Measurements from ENCODE around the gene FOXJ2.
"Not testable (repeated sequence)": the region's sequence is repeated elsewhere in the genome, so short reads cannot be mapped to it uniquely, and the experiment has no call there.

FOXJ2 gene

DNA sequence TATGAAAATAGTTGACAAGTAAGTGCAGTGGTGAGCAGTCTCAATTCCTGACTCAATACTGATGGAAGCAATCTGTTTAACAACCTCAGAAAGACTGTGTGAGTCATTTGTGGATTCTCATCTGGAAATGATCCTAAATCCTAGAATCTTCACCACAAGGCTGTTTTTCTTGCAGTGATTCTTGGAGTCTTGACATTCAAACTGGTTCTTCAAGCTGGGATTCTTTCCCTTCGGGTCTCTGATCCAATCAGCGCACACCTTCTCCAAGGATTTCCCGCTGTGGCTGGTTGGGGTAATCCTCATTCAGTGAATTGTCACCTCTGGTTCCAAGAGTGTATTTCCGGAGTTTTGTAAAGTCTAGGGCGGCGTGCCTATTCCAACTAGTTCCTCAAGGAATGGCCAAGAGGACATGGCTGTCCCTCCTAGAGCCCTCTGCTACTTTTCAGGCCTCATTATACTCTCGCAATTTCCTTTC is 37.7 kb upstream of the FOXJ2 start:
- peak; percentile 91 for DNase-seq (ENCODE audit: low read depth)
- H3K4me3 ChIP-seq (ENCODE audit: control insufficient read depth, low read depth, low read length), result no peak overlapping the region; the same call in 1 of the 2 replicates
- TF ChIP-seq, protein P1, sequence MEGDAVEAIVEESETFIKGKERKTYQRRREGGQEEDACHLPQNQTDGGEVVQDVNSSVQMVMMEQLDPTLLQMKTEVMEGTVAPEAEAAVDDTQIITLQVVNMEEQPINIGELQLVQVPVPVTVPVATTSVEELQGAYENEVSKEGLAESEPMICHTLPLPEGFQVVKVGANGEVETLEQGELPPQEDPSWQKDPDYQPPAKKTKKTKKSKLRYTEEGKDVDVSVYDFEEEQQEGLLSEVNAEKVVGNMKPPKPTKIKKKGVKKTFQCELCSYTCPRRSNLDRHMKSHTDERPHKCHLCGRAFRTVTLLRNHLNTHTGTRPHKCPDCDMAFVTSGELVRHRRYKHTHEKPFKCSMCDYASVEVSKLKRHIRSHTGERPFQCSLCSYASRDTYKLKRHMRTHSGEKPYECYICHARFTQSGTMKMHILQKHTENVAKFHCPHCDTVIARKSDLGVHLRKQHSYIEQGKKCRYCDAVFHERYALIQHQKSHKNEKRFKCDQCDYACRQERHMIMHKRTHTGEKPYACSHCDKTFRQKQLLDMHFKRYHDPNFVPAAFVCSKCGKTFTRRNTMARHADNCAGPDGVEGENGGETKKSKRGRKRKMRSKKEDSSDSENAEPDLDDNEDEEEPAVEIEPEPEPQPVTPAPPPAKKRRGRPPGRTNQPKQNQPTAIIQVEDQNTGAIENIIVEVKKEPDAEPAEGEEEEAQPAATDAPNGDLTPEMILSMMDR (IDR thresholded peaks at IDR 0.05; ENCODE audit: control insufficient read depth, insufficient read depth, low read depth, low read length, missing control alignments), result no peak

DNA sequence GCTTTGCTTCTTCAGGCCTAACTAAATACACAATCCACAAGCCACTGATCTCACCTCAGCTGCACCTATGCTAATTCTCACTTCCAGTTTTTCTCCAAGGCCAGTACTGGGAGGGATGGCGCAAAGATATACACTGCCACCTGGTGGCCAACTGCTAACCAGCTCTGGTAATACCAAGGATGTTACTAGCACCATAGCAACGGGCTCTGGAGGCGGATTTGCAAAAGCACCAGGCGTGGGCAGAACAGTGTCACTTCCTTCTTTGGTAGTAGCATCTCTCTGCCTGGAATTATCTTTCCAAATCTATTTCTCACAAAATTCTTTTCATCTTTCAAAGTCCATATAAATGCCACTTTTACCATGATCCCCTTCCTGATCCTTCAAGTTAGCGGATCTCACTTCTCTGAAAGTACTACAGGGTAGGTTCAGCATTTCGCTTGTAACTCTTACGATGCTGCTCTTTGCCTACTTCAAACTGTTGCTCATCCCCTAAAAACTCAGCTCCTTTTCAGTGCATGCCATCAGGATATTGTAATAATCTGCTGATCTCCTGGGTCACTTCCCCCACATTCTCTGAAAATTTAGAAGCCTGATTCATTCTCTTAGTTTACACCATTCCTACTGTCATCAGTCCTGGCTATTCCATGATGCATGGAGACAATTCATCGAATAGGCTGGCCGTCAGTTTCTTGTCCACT is 37.1 kb upstream of the FOXJ2 start:
- H3K4me3 ChIP-seq (ENCODE audit: control insufficient read depth, low read depth, low read length), result no peak overlapping the region
- TF ChIP-seq, protein P1 (IDR thresholded peaks at IDR 0.05; ENCODE audit: control insufficient read depth, insufficient read depth, low read depth, low read length, missing control alignments), result peak; percentile 71
- peak; percentile 75 for DNase-seq (ENCODE audit: low read depth)

DNA sequence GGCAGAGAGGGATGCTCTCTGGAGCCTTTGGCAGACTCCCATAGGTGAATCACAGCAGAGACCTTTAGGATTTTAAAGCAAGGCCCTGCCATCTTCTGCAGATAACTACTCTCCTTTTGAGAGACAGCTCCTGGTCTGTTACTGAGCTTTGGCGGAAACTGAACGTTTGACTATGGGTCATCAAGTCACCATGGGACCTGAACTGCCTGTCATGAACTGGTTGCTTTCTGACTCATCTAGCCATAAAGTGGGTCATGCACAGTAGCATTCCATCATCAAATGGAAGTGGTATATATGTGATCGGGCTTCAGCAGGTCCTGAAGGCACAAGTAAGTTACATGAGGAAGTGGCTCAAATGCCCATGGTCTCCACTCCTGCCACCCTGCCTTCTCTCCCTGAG is 31.7 kb upstream of the FOXJ2 start:
- DNase-seq (ENCODE audit: low read depth); H3K4me3 ChIP-seq (ENCODE audit: control insufficient read depth, low read depth, low read length): not testable (repeated sequence)

DNA sequence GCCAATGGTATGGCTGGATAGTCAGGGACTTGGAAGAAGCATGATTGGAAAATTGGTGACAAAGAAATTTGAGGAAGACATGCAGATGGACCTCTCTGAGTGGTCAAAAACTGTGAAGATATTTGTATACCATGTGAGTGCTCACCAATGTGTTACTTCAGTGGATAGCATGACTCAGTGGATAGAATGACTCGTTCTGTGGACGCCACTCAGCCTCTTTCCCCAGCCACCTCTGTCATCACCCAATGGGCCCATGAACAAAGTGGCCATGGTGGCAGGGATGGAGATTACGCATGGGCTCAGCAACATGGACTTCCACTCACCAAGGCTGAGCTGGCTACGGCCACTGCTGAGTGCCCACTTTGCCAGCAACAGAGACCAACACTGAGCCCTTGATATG is 31.0 kb upstream of the FOXJ2 start:
- not testable (repeated sequence) for H3K4me3 ChIP-seq (ENCODE audit: control insufficient read depth, low read depth, low read length); DNase-seq (ENCODE audit: low read depth)

DNA sequence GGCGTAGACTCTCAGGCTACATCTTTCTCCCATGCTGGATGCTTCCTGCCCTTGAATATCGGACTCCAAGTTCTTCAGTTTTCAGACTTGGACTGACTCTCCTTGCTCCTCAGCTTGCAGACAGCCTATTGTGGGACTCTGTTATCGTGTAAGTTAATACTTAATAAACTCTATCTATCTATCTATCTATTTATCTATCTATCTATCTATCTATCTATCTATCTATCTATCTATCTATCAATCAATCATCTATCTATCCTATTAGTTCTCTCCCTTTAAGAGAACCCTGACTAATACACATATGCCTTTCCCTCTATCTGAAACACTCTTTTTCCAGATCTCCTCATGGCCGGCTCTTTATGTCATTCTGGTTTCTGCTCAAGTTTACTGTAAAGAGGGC is 27.6 kb upstream of the FOXJ2 start:
- H3K4me3 ChIP-seq (ENCODE audit: control insufficient read depth, low read depth, low read length); DNase-seq (ENCODE audit: low read depth): not testable (repeated sequence)

DNA sequence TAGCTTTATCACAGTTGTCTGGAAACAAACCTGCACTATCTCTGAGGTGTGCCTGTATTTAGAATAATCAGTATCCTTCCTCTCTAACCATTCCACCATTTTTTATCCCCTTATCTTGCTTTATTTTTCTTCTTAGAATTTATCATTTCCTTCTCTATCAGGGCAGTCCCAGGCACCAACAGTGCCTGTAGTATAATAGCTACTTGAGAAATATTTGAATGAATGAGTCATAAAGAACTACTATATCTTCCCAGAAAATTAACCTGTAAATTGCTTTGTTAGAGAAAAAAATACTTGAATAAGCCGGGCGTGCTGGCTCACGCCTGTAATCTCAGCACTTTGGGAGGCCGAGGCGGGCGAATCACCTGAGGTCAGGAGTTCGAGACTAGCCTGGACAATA is 21.2 kb upstream of the FOXJ2 start:
- TF ChIP-seq, protein P1 (IDR thresholded peaks at IDR 0.05; ENCODE audit: control insufficient read depth, insufficient read depth, low read depth, low read length, missing control alignments), result no peak
- DNase-seq (ENCODE audit: low read depth), result no peak
- no peak overlapping the region for H3K4me3 ChIP-seq (ENCODE audit: control insufficient read depth, low read depth, low read length)

DNA sequence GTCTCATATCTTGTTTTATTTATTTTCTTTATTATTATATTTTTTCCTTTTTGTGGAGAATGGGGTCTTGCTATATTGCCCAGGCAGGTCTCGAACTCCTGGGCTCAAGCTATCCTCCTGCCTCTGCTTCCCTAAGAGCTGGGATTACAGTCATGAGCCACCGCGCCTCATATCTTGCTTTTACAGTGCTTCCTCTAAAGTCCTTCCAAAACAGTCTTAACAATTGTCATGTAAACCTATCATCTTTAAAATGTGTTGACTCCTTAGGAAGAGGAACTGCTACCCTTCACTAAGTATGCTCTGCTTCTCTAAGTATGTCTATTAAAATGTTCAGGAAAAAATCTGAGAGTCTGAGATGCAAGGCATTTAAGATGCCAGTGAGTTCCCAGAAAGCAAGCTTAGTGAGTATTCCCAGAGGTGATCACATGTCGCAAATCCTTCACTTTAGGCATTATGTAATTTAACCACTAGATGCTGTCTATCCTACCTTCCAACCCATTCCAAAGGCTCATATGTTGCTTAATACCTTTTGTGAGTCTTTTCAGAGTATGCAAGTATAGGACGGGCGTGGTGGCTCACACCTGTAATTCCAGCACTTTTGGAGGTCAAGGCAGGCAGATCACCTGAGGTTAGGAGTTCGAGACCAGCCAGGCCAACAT is 19.7 kb upstream of the FOXJ2 start:
- DNase-seq (ENCODE audit: low read depth), result no peak
- TF ChIP-seq, protein P1 (IDR thresholded peaks at IDR 0.05; ENCODE audit: control insufficient read depth, insufficient read depth, low read depth, low read length, missing control alignments), result no peak
- H3K4me3 ChIP-seq (ENCODE audit: control insufficient read depth, low read depth, low read length), result no peak overlapping the region

DNA sequence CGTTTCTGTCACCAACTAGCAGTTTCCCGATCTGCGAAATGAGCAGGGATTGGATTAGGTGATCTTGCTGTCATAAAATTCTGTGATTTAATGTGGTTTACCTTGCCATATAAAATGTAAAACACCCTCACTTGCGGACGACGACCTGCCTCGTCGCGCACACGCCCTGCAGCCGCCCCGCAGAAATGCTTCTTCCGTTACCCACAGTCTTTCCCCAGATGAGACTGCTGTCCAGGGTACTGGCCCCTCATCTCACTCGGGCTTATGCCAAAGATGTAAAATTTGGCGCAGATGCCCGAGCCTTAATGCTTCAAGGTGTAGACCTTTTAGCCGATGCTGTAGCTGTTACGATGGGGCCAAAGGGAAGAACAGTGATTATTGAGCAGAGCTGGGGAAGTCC is 17.7 kb upstream of the FOXJ2 start:
- DNase-seq (ENCODE audit: low read depth), result no peak
- H3K4me3 ChIP-seq (ENCODE audit: control insufficient read depth, low read depth, low read length), result no peak overlapping the region
- TF ChIP-seq, protein P1 (IDR thresholded peaks at IDR 0.05; ENCODE audit: control insufficient read depth, insufficient read depth, low read depth, low read length, missing control alignments), result no peak

DNA sequence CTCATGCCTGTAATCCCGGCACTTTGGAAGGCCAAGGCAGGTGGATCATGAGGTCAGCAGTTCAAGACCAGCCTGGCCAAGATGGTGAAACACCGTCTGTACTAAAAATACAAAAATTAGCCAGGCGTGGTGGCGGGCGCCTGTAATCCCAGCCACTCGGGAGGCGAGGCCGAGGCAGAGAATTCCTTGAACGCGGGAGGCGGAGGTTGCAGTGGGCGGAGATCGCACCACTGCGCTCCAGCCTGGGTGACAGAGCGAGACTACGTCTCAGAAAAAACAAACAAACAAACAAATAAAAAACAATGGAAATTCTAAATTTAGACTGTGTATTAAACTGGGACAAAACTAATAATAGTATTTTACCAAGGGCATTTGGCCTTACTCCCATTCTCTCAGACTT is 14.3 kb upstream of the FOXJ2 start:
- DNase-seq (ENCODE audit: low read depth); H3K4me3 ChIP-seq (ENCODE audit: control insufficient read depth, low read depth, low read length): not testable (repeated sequence)

Measured in AG09309 (cell line).